Activated naive CD4-positive, alpha-beta T cell treated with anti-CD3 and anti-CD28 coated beads, Interleukin-2, amount 50 U/mL, for 24 hours (primary cell): ENCODE measurements around the gene PGF.

Experiments
- H3K27ac Mint-ChIP-seq: one replicate; pipeline ENCODE4 v1.8.0; 2021; ENCODE audit warnings: mild to moderate bottlenecking, mixed read lengths
- H3K27me3 Mint-ChIP-seq: one replicate; pipeline ENCODE4 v1.8.0; 2021; ENCODE audit warnings: mixed read lengths
- H3K36me3 Mint-ChIP-seq: one replicate; pipeline ENCODE4 v1.8.0; 2021; ENCODE audit warnings: mixed read lengths
- H3K4me1 Mint-ChIP-seq: one replicate; pipeline ENCODE4 v1.8.0; 2021; ENCODE audit warnings: mixed read lengths
- H3K4me3 Mint-ChIP-seq: one replicate; pipeline ENCODE4 v1.8.0; 2021; ENCODE audit warnings: mild to moderate bottlenecking, mixed read lengths
- H3K9me3 Mint-ChIP-seq: one replicate; pipeline ENCODE4 v1.8.0; 2021; ENCODE audit warnings: mixed read lengths

PGF gene

DNA sequence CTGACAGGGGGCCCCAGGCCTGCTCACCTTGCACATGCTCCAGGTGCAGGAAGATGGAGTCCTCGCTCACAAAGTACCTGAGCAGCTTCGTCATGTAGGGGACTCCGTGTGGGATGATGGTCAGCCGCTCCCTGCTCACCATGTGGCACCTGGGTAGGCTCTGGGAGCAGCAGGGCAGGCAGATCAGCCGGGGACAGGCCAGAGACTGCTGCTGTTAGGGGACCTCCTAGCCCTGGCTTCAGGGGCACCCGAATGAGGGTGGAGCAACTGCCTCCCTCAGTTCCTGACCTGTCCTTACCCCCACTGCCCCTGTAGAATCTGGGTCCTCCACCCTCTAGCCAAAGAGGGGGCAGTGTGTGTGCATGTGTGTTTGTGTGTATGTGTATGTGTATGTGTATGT, 44.2 kb downstream of the PGF start:
- Mint-ChIP-seq H3K27me3 (no peaks in the 10 kb centered on the region), H3K27ac (no peak overlapping the region), H3K36me3 (peaks cover 3% of the 10 kb centered on the region), H3K9me3 (no peaks in the 10 kb centered on the region), H3K4me1 (no peaks in the 10 kb centered on the region), H3K4me3 (no peak overlapping the region)

DNA sequence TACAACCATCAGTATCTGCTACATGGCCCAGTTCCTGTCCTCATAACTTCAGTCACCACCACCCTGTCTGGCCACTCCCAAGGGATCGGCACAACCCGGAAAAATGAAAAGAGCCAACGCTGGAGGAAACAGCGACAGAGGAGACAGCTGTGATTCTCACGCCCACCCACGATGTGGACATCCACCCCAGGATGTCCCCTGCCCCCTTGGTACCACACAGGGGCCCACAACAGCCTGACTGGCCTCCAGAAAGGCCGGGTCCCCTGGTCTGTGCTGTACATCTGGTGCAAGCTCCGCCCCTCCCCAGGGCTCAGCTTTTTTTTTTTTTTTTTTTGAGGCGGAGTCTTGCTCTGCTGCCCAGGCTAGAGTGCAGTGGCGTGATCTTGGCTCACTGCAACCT, 44.8 kb downstream of the PGF start:
- Mint-ChIP-seq H3K36me3 (no peaks in the 10 kb centered on the region), H3K4me3 (no peak overlapping the region), H3K4me1 (no peaks in the 10 kb centered on the region), H3K9me3 (no peaks in the 10 kb centered on the region), H3K27ac (no peak overlapping the region), H3K27me3 (no peaks in the 10 kb centered on the region)

DNA sequence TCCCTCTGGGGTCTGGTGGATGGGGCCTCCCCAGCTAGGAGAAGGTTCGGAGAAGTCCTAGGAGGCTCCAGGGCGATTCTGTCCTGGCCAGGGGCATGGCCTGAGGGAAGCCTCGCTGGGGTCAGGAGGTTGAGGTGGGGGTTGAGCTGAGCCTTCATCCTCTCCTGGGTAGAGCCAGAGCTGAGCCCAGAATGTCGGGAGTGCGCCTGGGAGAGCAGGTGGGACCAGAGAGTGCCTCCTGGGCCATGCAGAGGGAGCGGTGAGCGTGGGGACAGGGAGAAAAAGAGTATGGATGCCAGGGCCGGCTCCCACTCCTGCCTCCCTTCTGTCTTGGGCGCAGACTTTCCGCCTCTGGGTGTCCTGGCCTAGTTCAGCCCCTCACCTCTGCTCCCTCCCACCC, 45.5 kb downstream of the PGF start:
- Mint-ChIP-seq H3K4me3 (no peak overlapping the region), H3K9me3 (no peaks in the 10 kb centered on the region), H3K4me1 (peaks cover under 1% of the 10 kb centered on the region), H3K27ac (no peak overlapping the region), H3K36me3 (no peaks in the 10 kb centered on the region), H3K27me3 (no peaks in the 10 kb centered on the region)

DNA sequence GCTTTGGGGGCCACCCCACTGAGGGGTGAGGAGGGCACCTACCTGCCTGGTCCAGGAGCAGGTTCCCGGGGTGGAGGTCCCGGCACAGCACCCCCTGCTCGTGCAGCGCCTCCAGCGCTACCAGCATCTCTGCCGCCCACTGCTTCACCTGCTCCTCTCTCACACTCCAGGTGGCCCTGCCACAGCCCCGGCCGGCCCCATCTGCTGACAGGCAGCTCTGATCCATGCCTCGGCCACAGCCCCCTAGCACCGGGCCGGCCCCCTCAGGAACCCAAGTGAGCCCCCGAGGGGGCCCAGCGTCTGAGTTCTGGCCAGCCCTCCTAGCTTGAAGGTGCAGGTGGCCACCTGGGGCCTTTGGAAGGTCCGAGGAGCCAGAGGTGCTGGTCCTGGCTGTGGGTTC, 45.9 kb downstream of the PGF start:
- no peaks in the 10 kb centered on the region for H3K36me3 Mint-ChIP-seq
- no peak overlapping the region for H3K27ac Mint-ChIP-seq
- H3K4me1 Mint-ChIP-seq = peaks cover 4% of the 10 kb centered on the region
- H3K27me3 Mint-ChIP-seq = no peaks in the 10 kb centered on the region
- H3K4me3 Mint-ChIP-seq = no peak overlapping the region
- no peaks in the 10 kb centered on the region for H3K9me3 Mint-ChIP-seq

DNA sequence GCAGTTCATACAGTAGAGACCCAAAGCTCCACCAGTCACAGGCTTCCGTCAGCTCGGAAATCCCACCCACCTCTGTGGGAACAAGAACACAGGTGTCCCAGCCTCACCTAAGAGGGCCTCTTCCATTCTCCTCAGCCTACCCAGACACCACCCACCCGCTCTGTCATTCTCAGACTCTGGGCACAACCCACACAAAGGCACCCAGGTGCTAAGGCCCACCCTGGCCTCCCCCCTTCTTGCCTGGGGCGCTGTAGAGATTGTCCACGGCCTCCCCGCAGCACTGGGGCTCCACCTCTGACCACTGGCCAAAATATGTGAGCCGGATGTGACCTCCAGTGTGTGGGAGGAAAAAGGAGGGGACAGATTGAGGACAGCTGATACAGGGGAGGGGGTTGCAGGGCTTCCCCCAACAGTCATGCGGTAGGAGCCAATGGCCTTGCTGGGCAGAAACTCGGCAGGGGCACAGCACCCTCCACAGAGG, 46.5 kb downstream of the PGF start:
- no peak overlapping the region for H3K4me3 Mint-ChIP-seq
- no peak overlapping the region for H3K27ac Mint-ChIP-seq
- H3K4me1 Mint-ChIP-seq = peaks cover 5% of the 10 kb centered on the region
- H3K27me3 Mint-ChIP-seq = no peaks in the 10 kb centered on the region
- H3K36me3 Mint-ChIP-seq = no peaks in the 10 kb centered on the region
- H3K9me3 Mint-ChIP-seq = no peaks in the 10 kb centered on the region

DNA sequence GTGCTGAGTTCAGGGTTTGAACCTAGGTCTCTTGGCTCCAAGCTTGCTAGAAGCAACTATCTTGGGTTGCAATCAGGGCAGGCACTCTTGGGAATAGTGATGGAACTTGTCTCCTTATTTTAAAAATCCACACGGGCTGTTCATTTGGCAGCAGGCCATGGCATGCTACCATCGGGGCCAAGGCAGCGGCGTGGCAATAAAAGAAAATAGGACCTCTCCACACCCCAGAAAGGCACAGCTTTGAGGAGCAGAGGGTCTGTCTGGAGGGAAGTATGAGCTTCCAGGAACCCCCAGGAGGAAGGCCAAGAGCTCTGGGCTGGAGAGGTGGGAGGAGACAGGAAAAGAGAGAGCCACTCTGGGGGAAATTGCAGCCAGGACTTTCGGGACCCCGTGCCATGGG, 47.7 kb downstream of the PGF start:
- Mint-ChIP-seq H3K27me3 (no peaks in the 10 kb centered on the region), H3K36me3 (peaks cover 3% of the 10 kb centered on the region), H3K4me3 (no peak overlapping the region), H3K9me3 (no peaks in the 10 kb centered on the region), H3K27ac (no peak overlapping the region), H3K4me1 (peaks cover 5% of the 10 kb centered on the region)

DNA sequence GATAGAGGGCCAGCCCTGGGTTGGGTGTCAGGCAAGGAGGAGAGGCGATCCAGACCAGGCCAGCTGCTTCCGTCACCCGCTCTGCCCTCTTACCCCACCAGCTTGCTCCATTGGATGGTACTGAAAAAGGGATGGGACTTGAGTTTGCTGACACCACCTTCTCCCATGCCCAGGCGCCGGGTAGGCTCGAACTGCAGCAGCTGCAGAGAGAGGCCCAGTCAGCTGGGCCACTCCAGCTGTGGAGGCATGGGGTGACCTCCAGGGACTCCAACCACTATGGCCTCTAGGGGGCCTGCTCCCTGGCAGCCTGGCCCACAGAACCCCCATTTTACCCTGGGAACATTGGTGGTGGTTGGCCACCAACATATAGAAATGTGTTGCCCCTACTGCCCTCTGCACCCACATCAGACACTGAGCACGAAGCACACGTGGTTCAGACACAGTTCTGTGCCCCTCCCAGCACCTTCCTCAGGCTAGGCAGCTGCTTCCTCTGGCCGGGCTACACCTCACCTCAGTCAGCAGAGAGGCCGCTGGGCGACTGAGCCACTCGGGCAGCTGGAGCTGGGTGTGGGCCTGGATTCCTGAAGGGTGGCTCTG, 48.4 kb downstream of the PGF start:
- Mint-ChIP-seq H3K27me3 (no peaks in the 10 kb centered on the region), H3K4me1 (peaks cover 5% of the 10 kb centered on the region), H3K27ac (no peak overlapping the region), H3K36me3 (peaks cover 3% of the 10 kb centered on the region), H3K9me3 (no peaks in the 10 kb centered on the region), H3K4me3 (no peak overlapping the region)

DNA sequence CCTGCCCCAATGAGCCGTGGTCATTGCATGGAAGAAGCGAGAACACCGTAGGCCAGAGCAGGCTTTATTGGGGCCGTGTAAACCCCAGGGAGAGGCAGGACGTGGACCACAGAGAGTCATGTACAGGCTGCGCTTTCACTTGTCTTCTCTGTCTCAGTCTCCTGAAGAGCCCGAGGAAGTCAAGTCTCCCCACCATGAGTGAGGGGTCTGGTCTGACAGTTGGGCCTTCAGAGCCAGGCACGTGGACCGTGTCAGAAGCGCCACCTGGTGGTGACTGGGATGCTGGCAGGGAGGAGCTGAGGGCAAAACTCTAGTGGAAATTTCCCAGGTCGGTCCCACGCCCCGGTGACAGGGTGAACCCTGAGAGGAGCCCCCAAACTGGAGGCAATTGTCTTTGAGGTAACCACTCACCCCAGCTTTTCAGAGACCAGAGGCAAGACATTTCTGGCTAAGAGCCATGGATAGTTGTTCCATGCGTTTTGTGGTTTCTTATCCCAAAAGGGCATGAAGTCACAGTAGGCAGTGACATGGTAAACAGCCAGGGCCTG, 49.7 kb downstream of the PGF start:
- peaks cover 3% of the 10 kb centered on the region for H3K36me3 Mint-ChIP-seq
- H3K27ac Mint-ChIP-seq = peak overlapping the region; percentile 55
- H3K27me3 Mint-ChIP-seq = no peaks in the 10 kb centered on the region
- H3K4me3 Mint-ChIP-seq = no peak overlapping the region
- no peaks in the 10 kb centered on the region for H3K9me3 Mint-ChIP-seq
- peaks cover 5% of the 10 kb centered on the region for H3K4me1 Mint-ChIP-seq

DNA sequence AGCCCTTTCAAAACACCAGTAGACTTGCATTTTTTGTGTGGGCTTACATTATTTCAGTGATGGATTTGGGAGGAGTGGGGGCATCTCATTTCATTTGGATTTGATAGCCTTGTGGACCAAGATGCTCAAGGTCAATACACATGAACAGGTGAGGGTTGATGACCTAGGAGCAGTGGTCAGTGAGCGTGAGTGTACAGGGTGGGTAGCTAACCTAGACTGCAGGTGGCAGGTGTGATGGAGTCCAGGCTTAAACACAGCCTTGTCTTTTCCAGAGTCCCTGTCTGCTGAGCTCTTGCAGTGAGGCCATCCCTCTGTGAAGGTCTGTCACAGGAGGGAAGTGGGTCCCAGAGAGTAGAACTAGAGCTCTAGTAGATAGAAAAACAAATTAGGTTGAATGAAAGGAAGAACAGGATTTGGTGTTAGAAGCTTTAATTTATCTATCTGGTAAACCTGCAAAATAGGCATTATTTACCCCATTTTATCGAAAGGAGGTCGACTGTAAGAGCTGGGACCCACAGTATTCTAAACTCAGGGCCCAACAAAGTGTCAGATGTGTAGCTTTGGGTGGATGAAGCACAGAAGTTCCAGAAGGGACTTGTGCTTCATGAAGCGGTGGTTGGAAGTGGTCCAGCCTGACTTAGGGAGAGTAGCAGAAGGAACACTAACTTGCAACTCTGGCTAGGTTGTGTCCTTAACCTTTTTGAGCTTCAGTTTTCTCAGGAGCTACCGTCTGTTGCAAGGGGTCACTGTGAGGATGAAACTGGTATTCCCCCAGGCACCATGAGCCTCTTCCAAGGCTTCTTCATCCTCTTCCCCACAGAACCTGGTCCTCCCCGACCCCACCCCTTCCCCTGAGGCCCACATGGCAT, 50.5 kb downstream of the PGF start:
- no peaks in the 10 kb centered on the region for H3K27me3 Mint-ChIP-seq
- peaks cover 7% of the 10 kb centered on the region for H3K36me3 Mint-ChIP-seq
- peaks cover 5% of the 10 kb centered on the region for H3K4me1 Mint-ChIP-seq
- H3K4me3 Mint-ChIP-seq = no peak overlapping the region
- peak overlapping the region; percentile 90 for H3K27ac Mint-ChIP-seq
- H3K9me3 Mint-ChIP-seq = no peaks in the 10 kb centered on the region

DNA sequence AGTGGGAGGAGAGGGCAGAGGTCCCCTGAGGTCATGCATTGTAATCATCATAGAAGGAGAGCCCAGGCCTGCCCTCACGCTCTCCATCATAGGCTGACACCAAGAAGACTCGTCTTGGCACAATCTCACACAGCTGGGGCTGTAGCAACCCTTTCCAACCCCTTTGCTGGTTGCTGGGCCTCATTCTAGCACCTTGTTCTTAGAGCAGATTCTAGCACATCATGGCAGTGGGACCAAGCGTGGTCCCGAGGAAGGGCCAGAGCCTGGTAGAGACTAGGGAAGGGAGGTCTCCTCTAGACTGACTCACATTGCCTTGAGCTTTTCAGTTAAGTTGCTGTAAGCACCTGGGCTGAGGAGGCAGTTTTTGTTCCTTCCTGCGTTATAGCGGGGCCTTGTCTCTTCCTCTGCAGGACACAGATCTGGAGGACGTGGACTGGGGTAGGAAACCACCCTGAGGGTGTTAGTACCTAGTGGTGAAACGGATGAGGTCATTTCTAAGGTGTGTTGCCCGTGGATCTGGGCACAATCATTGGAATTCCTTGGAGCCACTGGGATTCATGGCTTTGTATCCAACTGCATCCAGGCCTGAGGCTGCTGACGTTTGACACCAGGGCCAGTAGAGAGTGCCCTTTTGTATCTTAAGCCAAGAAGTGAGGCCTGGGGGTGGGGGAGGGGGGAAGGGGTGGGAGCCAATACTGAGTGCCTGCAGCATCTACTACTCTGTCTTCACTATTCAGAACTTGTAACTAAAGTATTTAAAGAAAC, 52.3 kb downstream of the PGF start:
- H3K9me3 Mint-ChIP-seq = no peaks in the 10 kb centered on the region
- no peaks in the 10 kb centered on the region for H3K27me3 Mint-ChIP-seq
- no peak overlapping the region for H3K4me3 Mint-ChIP-seq
- peak overlapping the region; percentile 26 for H3K27ac Mint-ChIP-seq
- H3K36me3 Mint-ChIP-seq = peaks cover 17% of the 10 kb centered on the region
- H3K4me1 Mint-ChIP-seq = peaks cover 5% of the 10 kb centered on the region

DNA sequence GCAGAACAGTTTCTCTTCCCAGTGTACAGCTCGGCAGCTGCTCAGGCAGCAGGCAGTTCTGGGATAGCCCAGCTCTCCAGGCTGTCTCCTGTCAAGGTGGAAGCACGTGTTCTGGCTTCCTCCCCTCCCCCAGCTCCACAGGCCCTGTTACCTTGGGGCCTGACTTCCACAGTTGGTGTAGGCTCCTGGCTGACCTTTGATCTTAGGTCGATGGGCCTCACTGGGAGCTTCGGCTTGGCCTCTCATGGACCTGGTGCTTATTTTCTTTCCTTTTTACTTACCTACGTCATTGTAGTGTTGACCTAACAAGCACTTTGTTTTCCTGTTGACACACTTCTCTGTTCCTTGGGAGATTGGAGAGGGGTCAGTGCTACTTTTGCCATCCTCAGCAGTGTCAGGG, 56.7 kb downstream of the PGF start:
- Mint-ChIP-seq H3K27me3 (no peaks in the 10 kb centered on the region), H3K4me1 (peaks cover 4% of the 10 kb centered on the region), H3K9me3 (no peaks in the 10 kb centered on the region), H3K4me3 (no peak overlapping the region), H3K27ac (no peak overlapping the region), H3K36me3 (peaks cover 30% of the 10 kb centered on the region)

DNA sequence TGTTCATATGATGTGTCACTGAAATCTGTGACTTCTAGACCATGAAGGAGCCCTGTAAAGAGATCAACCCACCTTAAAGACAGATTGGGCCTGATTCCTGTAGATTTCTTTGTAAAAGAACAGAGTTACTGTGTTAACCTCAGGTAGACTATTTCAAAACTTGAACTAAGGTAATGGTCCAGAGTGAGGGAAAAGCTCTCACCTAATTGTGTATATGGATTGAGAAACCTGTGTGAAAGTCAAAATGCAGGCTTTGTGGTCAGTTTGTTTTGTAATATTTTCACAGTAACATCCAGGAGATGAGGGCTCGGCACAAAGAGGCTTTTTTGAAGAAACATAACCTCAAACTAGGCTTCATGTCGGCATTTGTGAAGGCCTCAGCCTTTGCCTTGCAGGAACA, 57.3 kb downstream of the PGF start:
- H3K4me3 Mint-ChIP-seq = no peak overlapping the region
- peaks cover 4% of the 10 kb centered on the region for H3K4me1 Mint-ChIP-seq
- H3K27me3 Mint-ChIP-seq = no peaks in the 10 kb centered on the region
- no peak overlapping the region for H3K27ac Mint-ChIP-seq
- peaks cover 29% of the 10 kb centered on the region for H3K36me3 Mint-ChIP-seq
- H3K9me3 Mint-ChIP-seq = no peaks in the 10 kb centered on the region

DNA sequence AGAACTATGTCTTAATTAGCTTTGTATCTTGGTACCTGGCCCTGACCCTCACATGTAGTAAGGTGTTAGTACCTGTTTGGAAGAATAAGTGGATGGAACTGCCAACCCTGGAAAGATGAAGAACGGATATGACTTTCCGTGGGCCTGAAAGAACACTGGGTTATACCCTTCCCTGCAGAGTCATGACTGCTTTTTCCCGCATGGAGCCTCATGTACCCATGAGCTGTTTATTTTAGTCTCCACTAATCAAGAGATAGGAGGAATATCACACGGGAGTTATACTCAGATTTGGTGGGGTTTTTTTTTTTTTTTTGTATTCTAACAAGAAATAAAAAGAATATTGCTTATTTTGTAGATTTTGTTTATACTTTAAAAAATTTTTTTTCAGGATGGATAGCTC, 57.8 kb downstream of the PGF start:
- Mint-ChIP-seq H3K4me3 (no peak overlapping the region), H3K9me3 (no peaks in the 10 kb centered on the region), H3K36me3 (peaks cover 26% of the 10 kb centered on the region), H3K4me1 (peaks cover 4% of the 10 kb centered on the region), H3K27ac (no peak overlapping the region), H3K27me3 (no peaks in the 10 kb centered on the region)

DNA sequence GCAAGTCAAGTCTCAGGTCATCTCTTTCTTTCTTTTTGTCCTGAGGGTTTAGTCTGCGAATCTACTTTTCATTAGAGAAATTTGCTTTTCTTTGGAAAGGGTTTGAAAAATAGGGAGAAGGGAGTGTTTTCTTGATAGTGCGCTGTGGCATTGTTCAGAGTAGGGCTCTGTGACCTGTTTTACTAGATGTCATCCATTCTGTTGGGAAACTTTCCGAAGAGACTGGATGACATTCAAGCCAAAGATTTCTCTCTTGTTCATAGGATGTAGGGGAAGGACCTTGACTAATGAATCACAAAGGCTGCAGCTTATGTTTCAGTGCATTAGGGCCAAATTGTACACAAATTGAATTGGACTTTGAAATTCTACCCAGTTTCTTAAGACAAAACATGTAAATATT, 59.0 kb downstream of the PGF start:
- Mint-ChIP-seq H3K36me3 (peaks cover 26% of the 10 kb centered on the region), H3K9me3 (no peaks in the 10 kb centered on the region), H3K4me3 (no peak overlapping the region)

DNA sequence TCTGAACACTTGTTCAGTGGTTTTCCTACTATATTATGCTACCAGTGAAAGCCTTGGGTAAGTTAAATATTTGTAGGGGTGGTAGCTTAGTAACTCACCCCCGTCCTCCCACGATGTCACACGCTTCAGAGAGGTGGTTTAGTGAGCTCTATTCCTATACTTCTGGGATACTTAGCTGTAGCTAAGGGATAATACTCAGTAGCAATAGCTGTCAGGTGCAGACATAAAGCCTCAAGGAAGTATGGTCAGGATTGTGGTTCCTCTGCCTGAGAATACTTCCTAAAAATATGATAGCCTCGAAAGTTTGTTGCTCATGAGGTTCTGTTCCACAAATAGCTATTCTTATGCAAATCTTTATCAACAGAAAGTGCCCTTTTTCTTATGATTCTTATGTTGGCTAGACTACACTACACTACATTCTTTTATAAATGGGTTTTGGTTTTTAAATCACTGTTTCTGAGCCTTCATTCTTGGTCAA, 61.7 kb downstream of the PGF start:
- Mint-ChIP-seq H3K27me3 (no peaks in the 10 kb centered on the region), H3K4me3 (no peak overlapping the region), H3K36me3 (peaks cover 13% of the 10 kb centered on the region), H3K9me3 (no peaks in the 10 kb centered on the region), H3K27ac (peak overlapping the region; percentile 65), H3K4me1 (peaks cover 7% of the 10 kb centered on the region)

More for the DNA sequence above, 59.0 kb downstream of the PGF start:
- H3K4me1 Mint-ChIP-seq = peaks cover 4% of the 10 kb centered on the region
- no peaks in the 10 kb centered on the region for H3K27me3 Mint-ChIP-seq
- no peak overlapping the region for H3K27ac Mint-ChIP-seq
